ENCODE results near the gene TPRN.

DNA sequence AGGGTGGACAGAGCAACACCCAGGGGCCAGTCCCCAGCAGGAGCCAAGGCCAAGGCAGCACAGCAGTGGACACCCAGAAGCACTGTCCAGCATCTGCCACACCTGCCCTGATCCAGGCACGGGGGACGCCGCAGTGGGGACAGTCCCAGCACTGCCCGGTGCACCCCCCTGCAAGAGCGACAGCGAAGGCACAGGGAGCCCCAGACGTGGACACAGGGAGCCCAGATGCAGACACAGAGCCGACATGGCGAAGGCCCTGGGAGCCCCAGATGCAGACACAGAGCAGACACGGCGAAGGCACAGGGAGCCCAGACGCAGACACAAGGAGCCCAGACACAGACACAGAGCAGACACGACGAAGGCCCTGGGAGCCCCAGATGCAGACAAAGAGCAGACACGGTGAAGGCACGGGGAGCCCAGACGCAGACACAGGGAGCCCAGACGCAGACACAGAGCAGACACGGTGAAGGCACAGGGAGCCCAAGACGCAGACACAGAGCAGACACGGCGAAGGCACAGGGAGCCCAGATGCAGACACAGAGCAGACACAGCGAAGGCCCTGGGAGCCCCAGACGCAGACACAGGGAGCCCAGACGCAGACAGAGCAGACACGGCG lies 16.5 kb downstream of the TPRN start:
- TF ChIP-seq CTCF (IDR thresholded peaks at IDR 0.05) = no peak
- TF ChIP-seq POLR2A (IDR thresholded peaks at IDR 0.05) = no peak
